Uterus (tissue), 2 donors: ENCODE results near the gene GALNT9.

Experiments used
- CTCF ChIP-seq, 4 experiments: fragments of 200-600 bp in 2 of 4; fragments of 450-650 bp in 2 of 4; sonication (generic) in 2 of 4; IDR thresholded peaks; one replicate each; pipeline ENCODE4 v1.5.1; 2016 to 2019; ENCODE audit warnings: antibody characterized with exemption in 4 of 4, mild to moderate bottlenecking in 2 of 4, moderate library complexity in 1 of 4
- POLR2A ChIP-seq, 2 donors: fragments of 450-650 bp; IDR thresholded peaks; one replicate each; pipeline ENCODE4 v1.6.1; 2016; ENCODE audit warnings: antibody characterized with exemption in 2 of 2, mild to moderate bottlenecking in 1 of 2, moderate library complexity in 1 of 2

- no peak for TF ChIP-seq POLR2A (IDR thresholded peaks at IDR 0.05)
- no peak for TF ChIP-seq CTCF (IDR thresholded peaks at IDR 0.05)
Measured at GRCh38 chr12:132146772-132147422, 182.5 kb downstream of the GALNT9 start.
